IMR-90 (cell line): ENCODE measurements around the gene AMFR. TPM values are rescaled to one million over a fixed set of nuclear protein-coding genes. Genes with fewer than 3 reads are reported as not detected.

ENCODE experiments used
- ATAC-seq: fragments of 200-7000 bp; cut with Tn5 transposase; 2 replicates; pipeline ENCODE4 v1.9.1; 2020; ENCODE audit warnings: low read depth, mild to moderate bottlenecking, moderate library complexity
- BruUV-seq: library from RNA; stranded (reverse); fragments of 400-500 nt; replicated peaks from 2 replicates; lab custom pipeline; 2021; lab: Mats Ljungman, UMichigan
- CTCF ChIA-PET: fragments of 300-600 bp; formaldehyde crosslinking; extraction: SDS; loops from one replicate; lab custom pipeline; 2021; ENCODE audit warnings: antibody characterized with exemption; lab: Yijun Ruan, JAX
- POLR2A ChIA-PET: fragments of 300-600 bp; sonication (Branson Sonifier 250); formaldehyde crosslinking; loops from one replicate; lab custom pipeline; 2022; ENCODE audit warnings: antibody characterized with exemption; ENCODE audit not compliant: unreplicated experiment; lab: Charles Lee
- DNase-seq: peaks from one replicate; pipeline ENCODE4 v3.0.0; 2013
- H2AFZ ChIP-seq: replicated peaks from 2 replicates; pipeline ENCODE3; 2013; ENCODE audit warnings: low read length, mild to moderate bottlenecking; ENCODE audit not compliant: poor library complexity
- H2AK5ac ChIP-seq: 2 replicates; pipeline ENCODE4 v1.6.1; 2013; ENCODE audit warnings: low read depth, low read length, inconsistent platforms
- H2AK9ac ChIP-seq: replicated peaks from 2 replicates; pipeline ENCODE3; 2013; ENCODE audit warnings: mild to moderate bottlenecking, low read depth, low read length, moderate library complexity; ENCODE audit not compliant: poor library complexity
- H2BK120ac ChIP-seq: 2 replicates; pipeline ENCODE4 v1.6.1; 2013; ENCODE audit warnings: low read depth, low read length, inconsistent platforms
- H2BK15ac ChIP-seq: 3 replicates; pipeline ENCODE4 v1.6.1; 2013; ENCODE audit warnings: low read depth, low read length, inconsistent platforms
- H2BK20ac ChIP-seq: 2 replicates; pipeline ENCODE4 v1.6.1; 2013; ENCODE audit warnings: low read depth, mild to moderate bottlenecking, inconsistent platforms, low read length, moderate library complexity
- H2BK5ac ChIP-seq: 2 replicates; pipeline ENCODE4 v1.6.1; 2013; ENCODE audit warnings: mild to moderate bottlenecking, low read depth, low read length, inconsistent platforms; ENCODE audit not compliant: poor library complexity, severe bottlenecking
- H3K14ac ChIP-seq: replicated peaks from 2 replicates; pipeline ENCODE4 v1.6.1; 2013; ENCODE audit warnings: low read depth, low read length, inconsistent platforms
- H3K18ac ChIP-seq: 2 replicates; pipeline ENCODE4 v1.6.1; 2013; ENCODE audit warnings: low read depth, low read length, control low read depth
- H3K23ac ChIP-seq: 2 replicates; pipeline ENCODE4 v1.6.1; 2013; ENCODE audit warnings: low read depth, low read length, inconsistent platforms
- H3K27ac ChIP-seq: 2 replicates; pipeline ENCODE4 v1.5.1; 2013; ENCODE audit warnings: mild to moderate bottlenecking, control low read depth, low read length; ENCODE audit not compliant: insufficient read depth
- H3K27me3 ChIP-seq: 2 replicates; pipeline ENCODE4 v1.6.1; 2013; ENCODE audit warnings: low read length; ENCODE audit not compliant: control insufficient read depth, insufficient read depth
- H3K36me3 ChIP-seq: 2 replicates; pipeline ENCODE4 v1.6.1; 2013; ENCODE audit warnings: low read length, mixed read lengths; ENCODE audit not compliant: control insufficient read depth, insufficient read depth
- H3K4ac ChIP-seq: 2 replicates; pipeline ENCODE4 v1.6.1; 2013; ENCODE audit warnings: low read depth, low read length, inconsistent platforms
- H3K4me1 ChIP-seq: 2 replicates; pipeline ENCODE4 v1.6.1; 2013; ENCODE audit warnings: low read length, mixed read lengths; ENCODE audit not compliant: control insufficient read depth, insufficient read depth
- H3K4me2 ChIP-seq: 2 replicates; pipeline ENCODE4 v1.6.1; 2013; ENCODE audit warnings: low read depth, mild to moderate bottlenecking, control low read depth, low read length, moderate library complexity
- H3K4me3 ChIP-seq: 2 replicates; pipeline ENCODE4 v1.5.1; 2013; ENCODE audit warnings: low read depth, mild to moderate bottlenecking, control low read depth, low read length, moderate library complexity; ENCODE audit not compliant: insufficient read depth
- H3K56ac ChIP-seq: 2 replicates; pipeline ENCODE4 v1.6.1; 2013; ENCODE audit warnings: low read length, inconsistent platforms; ENCODE audit not compliant: insufficient read depth; ENCODE audit errors: extremely low read depth
- H3K79me1 ChIP-seq, 2 experiments: 2 replicates each; pipeline ENCODE4 v1.6.1; 2013; ENCODE audit warnings: low read length in 2 of 2, inconsistent platforms in 1 of 2, low read depth in 1 of 2
- H3K9ac ChIP-seq: 2 replicates; pipeline ENCODE4 v1.6.1; 2013; ENCODE audit warnings: low read depth, low read length, control low read depth
- H3K9me1 ChIP-seq: 2 replicates; pipeline ENCODE4 v1.6.1; 2013; ENCODE audit warnings: low read length, inconsistent platforms; ENCODE audit not compliant: insufficient read depth
- H3K9me3 ChIP-seq: 2 replicates; pipeline ENCODE4 v1.6.1; 2013; ENCODE audit warnings: low read length; ENCODE audit not compliant: control insufficient read depth, insufficient read depth
- H4K20me1 ChIP-seq: 2 replicates; pipeline ENCODE4 v1.6.1; 2013; ENCODE audit warnings: low read length, inconsistent platforms; ENCODE audit not compliant: insufficient read depth
- H4K5ac ChIP-seq: 2 replicates; pipeline ENCODE4 v1.6.1; 2013; ENCODE audit warnings: mild to moderate bottlenecking, low read depth, low read length, control low read depth
- H4K8ac ChIP-seq, 2 experiments: 2 replicates each; pipeline ENCODE4 v1.6.1; 2013; ENCODE audit warnings: low read depth in 2 of 2, low read length in 2 of 2, control low read depth in 1 of 2, inconsistent platforms in 1 of 2
- H4K91ac ChIP-seq: 2 replicates; pipeline ENCODE4 v1.6.1; 2013; ENCODE audit warnings: low read depth, low read length, inconsistent platforms; ENCODE audit not compliant: insufficient read depth
- BHLHE40 ChIP-seq: fragments of 150-350 bp; IDR thresholded peaks from 2 replicates; pipeline ENCODE4 v1.6.1; 2016; ENCODE audit warnings: mild to moderate bottlenecking, low read depth, low read length
- CEBPB ChIP-seq: IDR thresholded peaks from 2 replicates; pipeline ENCODE4 v1.6.1; 2012; ENCODE audit warnings: low read depth, low read length, improper control_type of control experiment
- CHD1 ChIP-seq: IDR thresholded peaks from 2 replicates; pipeline ENCODE4 v1.6.1; 2012; ENCODE audit warnings: low read depth, low read length, improper control_type of control experiment
- ELK1 ChIP-seq: fragments of 150-350 bp; IDR thresholded peaks from 2 replicates; pipeline ENCODE4 v1.6.1; 2016; ENCODE audit warnings: low read depth, mild to moderate bottlenecking, low read length, moderate library complexity, borderline replicate concordance
- FOS ChIP-seq: fragments of 150-350 bp; IDR thresholded peaks from 2 replicates; pipeline ENCODE4 v1.6.1; 2016; ENCODE audit warnings: low read depth, low read length
- MAFK ChIP-seq: IDR thresholded peaks from 2 replicates; pipeline ENCODE4 v1.6.1; 2012; ENCODE audit warnings: low read depth, low read length, improper control_type of control experiment
- MAZ ChIP-seq: IDR thresholded peaks from 2 replicates; pipeline ENCODE4 v1.6.1; 2012; ENCODE audit warnings: low read depth, mild to moderate bottlenecking, low read length, improper control_type of control experiment, moderate library complexity, borderline replicate concordance
- MXI1 ChIP-seq: IDR thresholded peaks from 2 replicates; pipeline ENCODE4 v1.6.1; 2012; ENCODE audit warnings: low read depth, mild to moderate bottlenecking, low read length, moderate library complexity, borderline replicate concordance
- NFE2L2 ChIP-seq: fragments of 150-350 bp; IDR thresholded peaks from 2 replicates; pipeline ENCODE4 v1.6.1; 2016; ENCODE audit warnings: low read depth, mild to moderate bottlenecking, low read length
- POLR2A ChIP-seq: IDR thresholded peaks from 2 replicates; pipeline ENCODE4 v1.6.1; 2012; ENCODE audit warnings: mild to moderate bottlenecking, low read depth, low read length
- RAD21 ChIP-seq: IDR thresholded peaks from 2 replicates; pipeline ENCODE4 v1.6.1; 2012; ENCODE audit warnings: low read length, improper control_type of control experiment
- RCOR1 ChIP-seq: IDR thresholded peaks from 2 replicates; pipeline ENCODE4 v1.6.1; 2012; ENCODE audit warnings: mild to moderate bottlenecking, low read length, improper control_type of control experiment; ENCODE audit not compliant: insufficient replicate concordance
- RFX5 ChIP-seq: IDR thresholded peaks from 2 replicates; pipeline ENCODE4 v1.8.0; 2012; ENCODE audit warnings: low read depth, mild to moderate bottlenecking, low read length, moderate library complexity
- SMC3 ChIP-seq: fragments of 150-350 bp; IDR thresholded peaks from 2 replicates; pipeline ENCODE4 v1.6.1; 2016; ENCODE audit warnings: low read depth, mild to moderate bottlenecking, antibody characterized with exemption, low read length, moderate library complexity
- WGBS, 2 experiments: methylation state at CpG; one replicate each; pipeline versions ENCODE4 v1.1.5 to v1.1.7; 2013; ENCODE audit warnings: missing lambda C conversion rate in 2 of 2; ENCODE audit not compliant: insufficient read length in 1 of 2; ENCODE audit errors: extremely low coverage in 2 of 2; 5-methylcytosine and 5-hydroxymethylcytosine counted together
- dilution Hi-C: fragments of 300-500 bp; cut with HindIII; formaldehyde crosslinking; loops from one replicate; pipeline ENCODE4 v1.14.3; 2018; ENCODE audit warnings: low sequenced_read_pairs; ENCODE audit not compliant: unreplicated experiment
- in situ Hi-C: fragments of 300-500 bp; cut with MboI; formaldehyde crosslinking; loops from 3 replicates; pipeline ENCODE4 v1.14.3; 2019; ENCODE audit warnings: low sequenced_read_pairs, inconsistent platforms, mixed read lengths
- intact Hi-C: fragments of 100-400 bp; cut with micrococcal nuclease; formaldehyde crosslinking; loops from 2 replicates; pipeline ENCODE4 v1.10.0; 2022
- polyA plus RNA-seq, 3 experiments: library from polyadenylated mRNA; depleted of rRNA; stranded (reverse); fragments of >200 nt; gene quantifications; 2 replicates each; pipeline ENCODE4 v1.2.3, GENCODE V29; 2012; ENCODE audit warnings: low replicate concordance in 1 of 3
- total RNA-seq: library from RNA; depleted of rRNA; stranded (reverse); fragments of >200 nt; gene quantifications from 2 replicates; pipeline ENCODE4 v1.2.3, GENCODE V29; 2012
- TF ChIP-seq, protein P1 (sequence below): conservative IDR thresholded peaks from 2 replicates; pipeline ENCODE4 v1.5.1; 2012; ENCODE audit warnings: mild to moderate bottlenecking, low read depth, low read length, improper control_type of control experiment

Gene AMFR
- total and polyA plus RNA-seq, 2 of the 4 experiments (the other 2 are of a cell fraction), result 60.7 to 216 TPM

- intact Hi-C loops, result loop anchor here (10.0 kb wide), 1 partner anchor 251 kb away; the partner anchor contains the start of gene MT2A
- Histone ChIP-seq H3K9me1 (peaks cover 8% of the 10 kb centered on the region), H3K4me2 (no peak overlapping the region), H4K20me1 (no peaks in the 10 kb centered on the region), H3K4me3 (no peak overlapping the region), H2AK5ac (no peak overlapping the region), H3K27ac (no peak overlapping the region), H3K14ac (no peak overlapping the region), H2AK9ac (no peak overlapping the region), H3K9me3 (no peaks in the 10 kb centered on the region), H3K27me3 (peaks cover 5% of the 10 kb centered on the region; the same call in 1 of the 2 replicates), H3K9ac (no peak overlapping the region), H3K36me3 (no peaks in the 10 kb centered on the region), H4K5ac (no peak overlapping the region), H2BK20ac (no peak overlapping the region), H3K56ac (no peak overlapping the region), H4K8ac (no peak overlapping the region), H2BK120ac (no peak overlapping the region), H3K4me1 (peaks cover 12% of the 10 kb centered on the region), H3K23ac (no peak overlapping the region), H2BK15ac (no peak overlapping the region), H4K91ac (no peak overlapping the region), H3K18ac (no peak overlapping the region), H2AFZ (no peak overlapping the region), H3K4ac (no peak overlapping the region), H3K79me1 (peaks cover 0 to 8% of the 10 kb centered on the region in 2 experiments; a peak in 1 of 4 replicates), H2BK5ac (no peak overlapping the region)
- ChIA-PET CTCF (no interaction called here), POLR2A (no interaction called here)
- ATAC-seq (no peak), DNase-seq (no peak)
- TF ChIP-seq MAZ, result no peak
- no peak for TF ChIP-seq FOS
- TF ChIP-seq RCOR1, result no peak
- TF ChIP-seq NFE2L2, result no peak
- no peak for TF ChIP-seq BHLHE40
- TF ChIP-seq SMC3, result no peak
- no peak for TF ChIP-seq ELK1
- TF ChIP-seq CEBPB, result no peak
- TF ChIP-seq MXI1, result no peak
- no peak for TF ChIP-seq CHD1
- TF ChIP-seq RFX5, result no peak
- TF ChIP-seq, protein P1, sequence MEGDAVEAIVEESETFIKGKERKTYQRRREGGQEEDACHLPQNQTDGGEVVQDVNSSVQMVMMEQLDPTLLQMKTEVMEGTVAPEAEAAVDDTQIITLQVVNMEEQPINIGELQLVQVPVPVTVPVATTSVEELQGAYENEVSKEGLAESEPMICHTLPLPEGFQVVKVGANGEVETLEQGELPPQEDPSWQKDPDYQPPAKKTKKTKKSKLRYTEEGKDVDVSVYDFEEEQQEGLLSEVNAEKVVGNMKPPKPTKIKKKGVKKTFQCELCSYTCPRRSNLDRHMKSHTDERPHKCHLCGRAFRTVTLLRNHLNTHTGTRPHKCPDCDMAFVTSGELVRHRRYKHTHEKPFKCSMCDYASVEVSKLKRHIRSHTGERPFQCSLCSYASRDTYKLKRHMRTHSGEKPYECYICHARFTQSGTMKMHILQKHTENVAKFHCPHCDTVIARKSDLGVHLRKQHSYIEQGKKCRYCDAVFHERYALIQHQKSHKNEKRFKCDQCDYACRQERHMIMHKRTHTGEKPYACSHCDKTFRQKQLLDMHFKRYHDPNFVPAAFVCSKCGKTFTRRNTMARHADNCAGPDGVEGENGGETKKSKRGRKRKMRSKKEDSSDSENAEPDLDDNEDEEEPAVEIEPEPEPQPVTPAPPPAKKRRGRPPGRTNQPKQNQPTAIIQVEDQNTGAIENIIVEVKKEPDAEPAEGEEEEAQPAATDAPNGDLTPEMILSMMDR, result no peak
- no peak for TF ChIP-seq RAD21
- TF ChIP-seq MAFK, result no peak
- TF ChIP-seq POLR2A, result no peak
- BruUV-seq, result no TSS peak
- dilution Hi-C loops, result no loop called here
- WGBS, 2 experiments, result 98% methylated on average over 4 of the region's 7 CpGs; no CpG with 5 or more reads in 1 of the 2 experiments
- in situ Hi-C loops, result loop anchor here (25.0 kb wide), 1 partner anchor 867 kb away; the partner anchor contains the start of gene MMP2
These were observed 71.3 kb downstream of the AMFR start for GRCh38 chr16:56354016-56354415.
